Kasumi-1 (cell line): Measurements from ENCODE around the gene ADAMTSL1.

ENCODE experiments used
- DNase-seq, 2 experiments: peaks; one replicate each; lab custom pipeline; 2025; lab: John Stamatoyannopoulos, UW

ADAMTSL1 gene

GRCh38 chr9:18467696-18468095, 6.3 kb upstream of the ADAMTSL1 start:
- no peak for DNase-seq

DNA sequence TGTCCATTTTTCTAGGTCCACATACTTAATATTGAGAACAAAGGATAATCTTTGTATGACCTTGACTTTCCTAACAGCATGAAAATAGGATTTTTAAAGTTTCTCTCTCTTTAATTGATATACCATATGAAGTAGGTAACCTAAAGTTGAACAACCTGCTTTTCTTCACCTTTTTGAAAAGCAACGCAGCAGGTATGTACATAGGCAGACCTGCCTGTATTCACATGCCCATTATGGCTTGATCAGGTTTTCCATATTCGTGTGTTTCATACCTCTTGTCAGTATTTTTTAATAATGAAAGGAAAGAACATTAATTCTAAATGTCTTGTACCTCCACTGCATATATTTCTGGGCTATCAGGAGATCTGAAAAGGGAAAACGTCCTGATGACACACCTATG, 1.5 kb upstream of the ADAMTSL1 start:
- no peak for DNase-seq

DNA sequence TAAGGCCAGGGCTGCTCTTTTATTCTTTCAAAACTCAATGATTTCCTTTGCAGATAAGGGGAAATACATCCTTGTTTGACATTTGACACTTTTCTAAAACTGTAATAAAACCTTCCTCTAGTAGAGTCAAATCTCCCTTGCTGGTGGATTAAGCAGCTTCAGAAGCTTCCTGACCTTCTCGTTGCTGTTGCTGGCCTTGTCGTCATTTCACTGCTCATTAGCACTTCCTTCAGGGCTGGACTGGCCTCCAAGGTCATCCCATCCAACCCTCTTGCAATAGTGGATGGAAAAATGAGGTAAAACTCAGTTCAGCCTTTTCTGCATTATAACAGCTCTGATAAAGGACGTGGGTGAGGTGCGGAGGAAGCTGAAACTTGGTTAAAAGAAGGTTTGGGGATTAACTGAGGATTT, 1.1 kb upstream of the ADAMTSL1 start:
- DNase-seq = no peak

DNA sequence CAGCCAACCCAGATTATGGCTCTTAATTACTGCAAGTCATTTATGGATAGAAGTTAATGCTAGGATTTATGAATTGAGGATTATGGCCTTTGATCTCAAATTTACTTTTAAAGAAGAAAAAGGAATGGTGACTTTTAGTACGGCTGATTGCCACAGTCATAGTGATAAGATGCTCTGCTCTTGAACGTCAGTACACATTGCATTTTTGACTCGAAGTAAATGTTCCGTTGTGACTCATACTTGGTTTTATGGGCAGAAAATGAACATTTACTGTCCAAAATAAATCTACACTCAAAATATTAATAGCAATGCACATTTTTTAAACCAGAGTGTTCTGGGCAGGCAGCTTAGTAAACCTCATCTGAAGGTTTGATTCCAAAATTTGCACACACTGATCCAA, 830 bp downstream of the ADAMTSL1 start:
- DNase-seq = no peak

DNA sequence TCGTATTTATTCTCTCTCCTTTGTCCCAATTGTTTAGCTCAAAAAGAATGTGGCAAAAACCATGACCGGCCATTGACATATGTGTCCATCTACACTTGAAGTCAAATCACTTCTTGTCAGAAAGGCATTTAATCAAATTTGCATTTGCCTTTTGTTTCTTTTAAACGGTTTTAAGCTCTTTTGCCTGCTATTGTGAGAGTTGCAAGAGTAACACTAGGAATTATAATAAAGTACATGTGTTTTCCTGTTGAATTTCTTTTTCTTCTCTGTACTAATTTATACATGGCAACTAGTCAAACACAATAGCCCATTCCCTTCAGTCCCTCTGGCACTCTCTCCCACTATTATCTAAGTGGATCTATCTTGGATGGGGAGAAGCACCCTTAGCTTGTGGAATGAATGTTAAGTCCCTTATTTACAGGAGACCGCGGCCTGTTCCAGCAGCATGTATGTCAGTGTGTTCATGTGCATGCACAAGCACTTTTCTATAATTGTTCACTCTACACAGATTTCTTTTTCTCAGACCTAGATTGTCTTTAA, 3.2 kb downstream of the ADAMTSL1 start:
- DNase-seq = no peak

DNA sequence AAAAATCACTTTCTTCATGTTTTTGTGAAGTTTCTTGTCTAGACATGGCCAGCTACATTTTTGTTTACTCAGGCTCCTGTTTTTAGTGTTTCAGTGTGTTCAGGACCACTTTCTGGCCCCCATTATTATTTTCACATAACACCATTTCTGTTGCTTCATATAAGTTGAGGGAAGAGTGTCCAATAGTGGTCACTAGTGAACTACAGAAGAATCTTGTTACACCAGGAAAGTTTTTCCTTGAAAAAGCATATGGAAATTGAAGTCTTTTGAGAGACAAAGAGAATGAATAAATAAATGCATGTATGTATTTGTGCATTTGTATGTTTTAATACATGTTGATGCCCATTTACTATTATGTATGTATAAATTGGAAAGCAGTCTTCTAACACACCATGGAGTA, 3.8 kb downstream of the ADAMTSL1 start:
- no peak for DNase-seq

- DNase-seq = no peak
These were observed 4.8 kb downstream of the ADAMTSL1 start for GRCh38 chr9:18478501-18479361.

DNA sequence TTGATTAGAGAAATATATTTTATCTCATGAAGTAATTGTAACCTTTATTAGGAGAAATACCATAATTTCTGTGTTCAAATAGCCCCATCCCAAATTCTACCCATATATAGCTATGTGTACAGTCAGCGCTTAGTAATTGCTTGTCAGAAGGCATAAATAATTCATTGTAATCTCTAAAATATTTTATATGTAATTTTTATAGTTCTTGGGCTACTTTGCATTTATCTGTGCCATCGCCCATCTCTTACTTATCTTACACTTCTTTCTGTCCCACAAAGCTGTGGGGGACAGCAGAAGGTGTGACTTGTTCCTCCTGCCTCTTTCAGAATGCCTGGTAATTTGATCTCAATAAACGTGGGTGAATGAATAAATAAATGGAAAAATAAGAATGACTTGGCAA, 5.5 kb downstream of the ADAMTSL1 start:
- DNase-seq = no peak

DNA sequence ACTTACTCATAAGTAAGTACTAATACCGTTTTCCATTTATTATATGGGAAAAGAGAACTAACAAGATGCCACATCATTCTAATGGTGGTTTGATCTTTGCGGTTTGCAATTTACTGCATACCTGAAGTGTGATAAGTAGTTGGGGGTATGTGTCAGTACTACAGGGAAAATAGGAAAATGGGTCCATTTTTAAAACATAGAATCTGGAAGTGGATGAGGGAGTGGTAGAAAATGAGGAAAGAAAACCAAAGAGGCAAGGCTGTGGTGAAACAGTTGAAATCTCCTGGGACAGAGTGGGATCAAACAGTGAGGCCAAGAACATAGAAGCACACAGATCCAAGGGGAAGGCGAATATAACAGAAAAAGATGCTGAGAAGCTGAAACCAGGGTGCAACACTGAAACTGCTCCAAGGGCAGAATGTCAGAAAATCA, 6.7 kb downstream of the ADAMTSL1 start:
- DNase-seq = no peak

- no peak for DNase-seq
These were observed 8.4 kb downstream of the ADAMTSL1 start for GRCh38 chr9:18482371-18482770.

DNA sequence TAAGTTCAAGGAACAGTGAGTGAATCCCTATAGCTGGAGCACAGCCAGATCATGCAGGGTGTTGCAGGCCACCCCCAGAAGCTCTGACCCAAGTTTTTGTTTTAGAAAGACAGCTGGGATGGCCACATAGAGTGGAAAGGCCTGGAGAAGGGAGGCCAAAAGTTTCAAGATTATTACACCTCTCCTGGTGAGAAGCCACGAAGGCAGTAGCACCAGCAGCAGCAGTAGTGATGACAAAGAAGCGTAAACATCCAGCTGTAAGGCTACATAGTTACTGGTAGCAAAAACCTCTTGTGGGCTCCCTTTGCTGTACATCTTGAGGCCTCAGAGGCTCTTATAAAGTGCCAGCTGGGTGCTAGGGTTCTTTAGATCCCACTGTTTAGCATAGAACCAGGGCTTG, 11.8 kb downstream of the ADAMTSL1 start:
- no peak for DNase-seq

GRCh38 chr9:18487611-18488010, 13.7 kb downstream of the ADAMTSL1 start:
- DNase-seq = no peak

DNA sequence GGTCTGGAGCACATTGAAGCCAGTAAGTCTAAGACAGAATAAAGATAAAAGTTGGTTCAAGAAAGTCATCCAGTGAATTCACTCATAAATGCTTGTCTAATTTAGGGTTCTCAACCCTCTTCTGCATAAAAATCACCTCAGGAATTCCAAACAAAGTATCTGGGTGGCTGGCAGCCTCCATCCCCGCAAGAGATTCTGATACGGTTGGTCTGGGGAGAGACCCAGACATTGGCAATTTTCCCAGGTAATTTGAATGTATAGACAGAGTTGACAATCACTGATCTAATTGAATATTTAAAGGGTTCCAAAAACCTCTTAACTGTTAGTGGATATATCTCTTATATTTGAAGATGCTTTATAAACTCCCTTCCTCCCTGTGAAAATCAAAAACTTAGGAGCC, 14.9 kb downstream of the ADAMTSL1 start:
- no peak for DNase-seq

- DNase-seq = no peak
These were observed 15.9 kb downstream of the ADAMTSL1 start for GRCh38 chr9:18489861-18490260.

DNA sequence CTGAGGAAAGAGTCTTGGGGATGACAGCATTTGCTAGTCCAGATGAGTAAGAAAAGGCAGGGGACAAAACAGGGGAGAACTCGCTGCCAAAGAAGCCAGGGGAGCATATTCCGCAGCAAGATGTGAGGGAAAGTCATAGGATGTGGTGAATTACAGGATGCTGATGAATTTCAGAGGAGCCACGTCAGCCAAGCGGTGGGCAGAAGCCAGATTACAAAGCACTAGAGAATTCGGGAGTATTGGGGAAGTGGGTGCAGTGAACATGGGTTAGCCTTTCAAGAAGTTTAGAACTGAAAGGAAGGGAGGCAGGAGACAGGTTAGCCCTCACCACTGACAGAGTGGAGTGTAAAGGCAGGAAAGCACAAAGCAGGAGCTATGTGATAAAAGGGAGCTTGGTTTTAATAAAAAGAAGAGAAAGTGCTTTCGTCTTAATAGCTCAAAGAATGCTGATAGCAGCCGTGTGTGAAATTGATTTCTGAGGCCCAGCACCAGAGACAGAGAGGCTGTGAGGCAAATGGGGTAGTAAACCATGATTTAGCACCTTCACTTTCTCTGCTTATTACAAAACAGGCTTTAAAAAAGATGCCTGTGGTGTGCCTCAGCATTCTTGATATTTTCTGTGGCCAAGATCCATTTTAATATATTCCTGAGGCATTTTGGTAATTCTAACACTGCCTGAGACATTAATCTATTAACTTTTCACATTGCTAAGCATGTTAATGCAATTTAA, 16.9 kb downstream of the ADAMTSL1 start:
- no peak for DNase-seq

DNA sequence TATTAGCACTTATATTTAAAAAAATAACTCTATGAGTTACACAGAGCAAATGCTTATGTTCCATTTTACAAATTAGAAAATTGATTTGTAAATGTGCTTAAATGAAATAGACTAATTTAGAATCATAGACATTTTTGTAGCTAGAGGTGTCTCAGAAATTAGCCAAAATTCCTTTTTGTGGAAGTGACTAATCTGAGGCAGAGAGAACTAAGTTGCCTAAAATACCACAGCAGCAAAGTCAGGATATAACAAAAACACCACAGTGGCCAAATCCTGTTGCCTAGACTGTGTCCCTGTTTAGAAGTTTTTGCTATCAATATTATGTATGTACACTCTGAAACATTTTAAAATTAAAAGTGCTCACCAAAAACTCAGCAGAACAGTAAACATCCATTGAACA, 18.7 kb downstream of the ADAMTSL1 start:
- DNase-seq = no peak

DNA sequence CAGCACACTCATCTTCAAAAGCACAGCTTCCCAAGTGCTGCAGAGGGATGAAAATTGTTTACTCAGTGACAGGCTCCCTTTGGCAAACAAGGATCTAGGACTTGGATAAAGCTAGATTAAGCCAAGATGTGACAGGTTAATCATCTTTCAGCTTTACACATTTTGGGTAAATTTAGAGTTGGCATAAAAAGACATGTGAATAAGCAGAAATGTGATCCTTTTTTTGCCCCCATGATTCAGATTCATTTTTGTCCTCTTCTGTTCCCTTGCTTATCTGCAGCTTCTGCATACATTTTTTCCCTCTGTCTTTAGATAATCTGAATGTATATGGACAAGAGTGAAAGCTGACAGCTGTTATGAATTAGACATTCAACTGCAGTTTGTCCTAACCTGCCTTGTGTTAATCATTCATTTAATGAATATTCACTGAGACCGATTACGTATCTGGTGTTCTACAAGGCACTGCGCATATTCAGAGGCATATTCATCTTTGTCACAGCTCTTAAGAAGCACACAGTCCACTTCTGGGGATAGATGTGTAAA, 19.6 kb downstream of the ADAMTSL1 start:
- no peak for DNase-seq

- DNase-seq = no peak
These were observed 21.1 kb downstream of the ADAMTSL1 start for GRCh38 chr9:18495065-18495464.

DNA sequence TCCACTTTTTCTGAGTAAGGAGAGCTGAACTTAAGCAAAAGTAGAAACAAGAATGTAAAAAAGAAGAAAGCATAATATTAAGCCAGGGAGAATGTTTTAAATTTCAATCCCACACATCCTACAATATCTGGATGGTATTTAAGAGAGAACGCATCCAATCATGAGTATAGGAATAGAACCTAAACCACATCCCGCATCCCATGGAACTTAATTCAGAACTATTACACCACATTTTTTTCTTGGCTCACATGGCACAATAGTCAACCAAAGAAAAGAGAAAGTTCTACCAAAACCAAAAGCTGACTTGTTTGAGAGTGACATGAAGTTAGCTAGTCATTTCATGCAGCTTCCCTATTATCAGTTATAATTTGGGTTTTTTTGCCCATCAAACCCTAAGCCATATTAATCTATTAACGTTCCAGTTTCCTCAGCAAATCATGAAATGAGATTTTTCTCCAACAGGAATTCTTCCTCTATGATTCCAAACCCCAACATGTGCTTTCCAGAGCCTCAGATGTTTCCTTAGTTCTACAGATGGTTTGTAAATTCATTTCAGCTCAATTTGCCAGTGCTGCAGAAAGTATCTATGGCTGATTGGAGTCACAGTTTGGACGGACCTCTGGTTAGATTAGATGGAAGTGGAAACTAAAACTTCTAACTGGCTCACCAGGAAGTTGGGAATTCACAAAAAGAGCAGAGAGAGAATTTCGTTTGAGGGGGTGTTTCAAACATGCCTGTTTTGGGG, 22.5 kb downstream of the ADAMTSL1 start:
- DNase-seq = no peak

DNA sequence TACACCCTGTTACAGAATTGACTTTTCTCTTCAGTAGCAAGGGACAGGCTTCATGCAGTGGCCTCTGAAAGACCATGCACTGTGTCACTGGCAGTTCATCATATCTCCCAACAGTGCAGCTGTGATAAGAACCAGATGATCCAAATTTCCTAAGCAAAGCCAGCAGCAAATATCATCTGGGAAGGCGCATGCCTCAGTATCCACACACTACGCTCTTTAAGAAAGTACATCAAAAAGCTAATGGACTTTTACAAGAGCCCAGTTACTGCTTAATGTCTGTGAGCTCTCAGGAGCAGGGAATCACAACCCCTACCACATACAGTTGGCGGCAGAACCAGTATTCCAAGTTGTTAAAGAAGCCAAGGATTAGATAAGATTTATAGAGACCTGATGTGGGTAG, 25.1 kb downstream of the ADAMTSL1 start:
- DNase-seq = no peak

DNA sequence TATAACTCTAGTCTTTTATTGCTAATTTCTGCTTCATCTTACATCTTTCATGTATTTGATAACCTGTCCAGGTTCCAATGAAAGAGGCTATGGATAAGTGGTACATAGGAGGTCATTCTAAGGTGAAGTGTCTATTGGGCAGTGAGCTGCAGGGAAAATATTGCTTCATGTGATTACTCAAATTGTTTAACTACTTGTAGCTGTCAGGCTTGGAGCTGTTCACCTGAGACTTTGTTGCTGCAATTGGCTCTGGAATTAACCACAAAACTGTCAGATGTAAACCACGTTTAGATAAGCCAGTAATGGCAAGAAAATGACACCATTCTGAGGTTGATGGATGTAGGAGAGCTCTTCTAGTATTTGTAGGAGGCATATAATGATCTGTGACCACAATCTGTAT, 26.0 kb downstream of the ADAMTSL1 start:
- DNase-seq = no peak

GRCh38 chr9:18500451-18500850, 26.5 kb downstream of the ADAMTSL1 start:
- no peak for DNase-seq
